Breast epithelium (tissue), 3 donors: ENCODE results near the gene PWWP2B.

ENCODE experiments used
- POLR2A ChIP-seq: fragments of 450-650 bp; IDR thresholded peaks from one replicate; pipeline ENCODE4 v1.6.1; 2016; ENCODE audit warnings: antibody characterized with exemption, mild to moderate bottlenecking, moderate library complexity
- POLR2AphosphoS5 ChIP-seq, 3 donors: sonication (generic); formaldehyde crosslinking; IDR thresholded peaks; one replicate each; pipeline ENCODE4 v1.6.1; 2017; ENCODE audit warnings: antibody characterized with exemption in 3 of 3
- TF ChIP-seq, protein P1 (sequence below), 3 donors: fragments of 450-650 bp; IDR thresholded peaks; one replicate each; pipeline ENCODE4 v1.5.1; 2016 to 2017; ENCODE audit warnings: antibody characterized with exemption in 3 of 3, mild to moderate bottlenecking in 3 of 3, moderate library complexity in 3 of 3

DNA sequence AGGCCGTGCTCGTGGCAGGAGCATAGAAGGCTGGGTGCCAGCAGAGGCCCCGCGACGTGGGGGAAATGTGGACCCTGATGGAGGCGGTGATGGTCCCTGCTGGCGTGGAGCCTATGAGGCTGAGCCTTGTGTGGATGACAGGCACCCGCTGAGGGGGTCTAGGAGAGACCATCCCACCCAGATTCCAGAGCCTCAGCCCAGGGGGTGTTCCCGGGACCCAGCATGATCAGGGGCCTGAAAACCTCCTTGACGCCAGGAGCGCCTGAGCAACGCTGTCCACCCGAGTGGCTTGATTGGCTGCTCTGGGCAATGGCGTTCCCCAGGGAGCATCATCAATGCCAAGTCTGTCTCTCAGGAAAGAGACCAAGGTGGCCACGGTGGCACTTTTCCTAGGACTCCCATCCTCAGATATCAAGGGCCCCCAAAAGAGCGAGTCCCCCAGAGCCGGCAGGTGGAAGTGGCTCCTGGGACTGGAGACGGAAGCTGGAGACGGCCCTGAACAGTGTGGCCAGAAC lies 61.1 kb downstream of the PWWP2B start:
- no peak for TF ChIP-seq POLR2A
- TF ChIP-seq, protein P1, sequence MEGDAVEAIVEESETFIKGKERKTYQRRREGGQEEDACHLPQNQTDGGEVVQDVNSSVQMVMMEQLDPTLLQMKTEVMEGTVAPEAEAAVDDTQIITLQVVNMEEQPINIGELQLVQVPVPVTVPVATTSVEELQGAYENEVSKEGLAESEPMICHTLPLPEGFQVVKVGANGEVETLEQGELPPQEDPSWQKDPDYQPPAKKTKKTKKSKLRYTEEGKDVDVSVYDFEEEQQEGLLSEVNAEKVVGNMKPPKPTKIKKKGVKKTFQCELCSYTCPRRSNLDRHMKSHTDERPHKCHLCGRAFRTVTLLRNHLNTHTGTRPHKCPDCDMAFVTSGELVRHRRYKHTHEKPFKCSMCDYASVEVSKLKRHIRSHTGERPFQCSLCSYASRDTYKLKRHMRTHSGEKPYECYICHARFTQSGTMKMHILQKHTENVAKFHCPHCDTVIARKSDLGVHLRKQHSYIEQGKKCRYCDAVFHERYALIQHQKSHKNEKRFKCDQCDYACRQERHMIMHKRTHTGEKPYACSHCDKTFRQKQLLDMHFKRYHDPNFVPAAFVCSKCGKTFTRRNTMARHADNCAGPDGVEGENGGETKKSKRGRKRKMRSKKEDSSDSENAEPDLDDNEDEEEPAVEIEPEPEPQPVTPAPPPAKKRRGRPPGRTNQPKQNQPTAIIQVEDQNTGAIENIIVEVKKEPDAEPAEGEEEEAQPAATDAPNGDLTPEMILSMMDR (IDR thresholded peaks at IDR 0.05) = no peak
- no peak for TF ChIP-seq POLR2AphosphoS5 (IDR thresholded peaks at IDR 0.05)
